Suppressor macrophage treated with lipopolysaccharide for 1 hour (primary cell): Measurements from ENCODE around the gene PIBF1.
"Not testable (repeated sequence)": the region's sequence is repeated elsewhere in the genome, so short reads cannot be mapped to it uniquely, and the experiment has no call there.

ENCODE experiments used
- DNase-seq, 3 donors: peaks; one replicate each; pipeline ENCODE4 v3.0.0-alpha.2; 2020 to 2022

Gene PIBF1

DNA sequence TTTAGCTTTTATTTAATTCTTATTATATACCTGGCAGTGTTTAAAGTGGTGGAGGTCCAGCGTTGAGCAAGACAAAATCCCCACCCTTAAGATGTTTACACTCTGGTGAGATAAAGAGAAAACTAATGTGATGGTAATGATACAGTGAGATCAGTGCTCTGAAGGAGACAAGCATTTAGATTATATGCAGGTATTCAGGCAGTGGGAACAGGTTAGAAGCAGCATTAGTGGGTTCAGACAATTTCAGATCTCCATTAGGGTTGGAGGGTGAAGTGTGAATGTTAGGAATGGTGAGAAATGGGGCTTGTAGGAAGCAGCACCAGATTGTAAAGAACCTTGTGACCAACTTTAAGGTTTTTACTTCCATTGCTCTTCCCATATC, 39.0 kb downstream of the PIBF1 start:
- no peak for DNase-seq

DNA sequence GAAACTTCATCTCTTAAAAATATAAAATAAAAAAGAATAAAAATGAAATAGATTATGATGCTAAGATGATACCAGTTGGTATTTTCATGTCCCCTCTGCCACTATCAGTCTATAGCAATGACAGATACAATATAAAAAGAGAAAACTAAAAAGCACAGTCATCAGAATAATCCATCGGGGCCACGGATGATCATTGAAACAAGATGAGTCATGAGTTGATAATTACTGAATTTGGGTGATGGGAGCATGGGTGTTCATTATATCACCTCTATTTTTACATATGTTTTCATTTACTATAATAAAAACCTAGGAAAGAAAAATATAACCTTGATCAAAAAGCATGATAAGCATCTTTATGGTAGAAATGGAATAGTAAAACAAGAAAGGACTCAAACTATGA, 41.1 kb downstream of the PIBF1 start:
- DNase-seq: no peak

DNA sequence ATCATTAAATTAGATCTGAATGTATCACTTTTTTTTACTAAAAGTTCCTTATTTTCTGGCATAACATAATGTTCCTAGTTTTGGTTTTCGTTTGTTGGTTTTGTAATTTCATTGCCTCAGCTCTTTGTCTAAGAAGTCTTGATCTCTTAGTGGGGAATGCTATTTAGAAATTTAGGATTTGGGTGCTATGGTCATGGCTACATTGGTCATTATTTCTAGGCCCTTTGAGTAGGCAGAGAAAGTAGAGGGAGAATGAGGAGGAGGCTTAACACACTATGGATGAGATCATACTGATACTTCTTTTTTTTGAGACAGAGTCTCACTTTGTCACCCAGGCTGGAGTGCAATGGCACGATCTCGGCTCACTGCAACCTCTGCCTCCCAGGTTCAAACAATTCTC, 41.8 kb downstream of the PIBF1 start:
- peak; percentile 63 to 87 (median 87) for DNase-seq

DNA sequence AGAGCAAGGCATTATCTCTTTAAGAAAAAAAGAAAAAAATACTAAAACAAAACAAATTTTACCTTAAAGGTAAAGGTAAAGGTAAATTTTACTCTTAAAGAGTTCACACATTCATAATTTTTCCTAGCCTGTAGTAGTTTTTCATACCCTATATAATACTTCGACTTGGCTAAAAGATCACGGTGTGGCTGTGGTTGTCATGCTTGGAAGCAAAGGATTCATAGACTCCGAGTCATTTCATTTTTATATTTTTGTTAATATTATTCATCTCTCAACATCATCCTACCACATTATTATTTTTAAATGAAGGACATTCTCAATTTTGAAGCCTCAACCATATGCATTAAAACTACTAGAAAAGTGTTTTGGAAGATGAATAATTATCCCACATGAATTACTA, 52.7 kb downstream of the PIBF1 start:
- no peak for DNase-seq

DNA sequence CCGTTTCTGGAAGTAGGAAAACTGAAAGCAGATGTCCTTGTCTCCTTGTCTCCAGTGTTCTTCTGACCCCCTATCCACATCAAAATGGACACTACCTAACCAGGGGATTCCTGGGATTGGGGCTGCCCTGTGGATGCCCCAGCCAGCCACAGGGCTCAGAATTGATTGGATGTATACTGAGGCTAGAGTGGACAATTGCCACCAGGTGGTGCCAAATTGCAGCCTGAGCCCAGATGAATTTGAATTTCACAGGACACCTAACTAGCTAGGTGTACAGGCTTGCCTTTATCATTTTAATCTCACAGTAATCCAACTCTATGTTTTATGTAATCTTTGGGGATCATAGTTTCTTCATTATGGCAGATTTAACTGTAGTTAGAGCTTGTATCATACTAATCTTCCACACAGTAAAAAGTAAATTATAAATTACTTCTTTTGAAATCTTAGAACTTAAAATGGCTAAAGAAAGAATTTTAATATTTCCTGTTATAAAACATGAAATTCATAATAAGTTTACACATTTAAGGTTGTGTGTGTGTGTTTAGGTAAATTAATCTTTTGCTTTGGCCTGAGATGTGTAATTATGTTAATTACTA, 58.0 kb downstream of the PIBF1 start:
- peak; percentile 38 to 54 (median 46) for DNase-seq

DNA sequence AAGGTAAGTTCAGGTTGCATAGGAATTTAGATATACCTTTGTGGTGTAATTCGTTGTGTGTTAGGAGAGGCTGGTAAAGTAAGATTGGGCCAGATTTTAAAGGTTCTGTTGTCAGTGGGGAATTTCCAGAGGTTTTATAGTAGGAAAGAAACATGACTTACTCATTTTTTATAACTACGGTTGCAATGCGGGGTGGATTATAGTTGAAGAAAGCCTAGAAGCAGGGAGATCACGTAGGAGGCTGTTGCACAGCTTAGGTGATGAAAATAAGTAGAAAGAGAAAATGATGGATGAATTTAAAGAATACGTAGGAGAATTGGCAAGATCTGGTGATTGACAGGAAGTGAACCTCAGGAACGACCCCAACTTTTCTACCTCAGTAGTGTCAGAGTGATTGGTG, 61.1 kb downstream of the PIBF1 start:
- DNase-seq: no peak

DNA sequence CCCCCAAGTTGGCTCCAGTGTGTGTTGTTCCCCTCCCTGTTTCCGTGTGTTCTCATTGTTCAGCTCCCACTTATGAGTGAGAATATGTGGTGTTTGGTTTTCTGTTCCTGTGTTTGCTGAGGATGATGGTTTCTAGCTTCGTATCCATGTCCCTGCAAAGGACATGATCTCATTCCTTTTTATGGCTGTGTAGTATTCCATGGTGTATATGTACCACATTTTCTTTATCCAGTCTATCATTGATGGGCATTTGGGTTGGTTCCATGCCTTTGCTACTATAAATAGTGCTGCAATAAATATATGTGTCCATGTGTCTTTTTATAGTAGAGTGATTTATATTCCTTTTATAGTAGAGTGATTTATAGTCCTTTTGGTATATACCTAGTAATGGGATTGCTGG, 63.2 kb downstream of the PIBF1 start:
- DNase-seq: not testable (repeated sequence)

DNA sequence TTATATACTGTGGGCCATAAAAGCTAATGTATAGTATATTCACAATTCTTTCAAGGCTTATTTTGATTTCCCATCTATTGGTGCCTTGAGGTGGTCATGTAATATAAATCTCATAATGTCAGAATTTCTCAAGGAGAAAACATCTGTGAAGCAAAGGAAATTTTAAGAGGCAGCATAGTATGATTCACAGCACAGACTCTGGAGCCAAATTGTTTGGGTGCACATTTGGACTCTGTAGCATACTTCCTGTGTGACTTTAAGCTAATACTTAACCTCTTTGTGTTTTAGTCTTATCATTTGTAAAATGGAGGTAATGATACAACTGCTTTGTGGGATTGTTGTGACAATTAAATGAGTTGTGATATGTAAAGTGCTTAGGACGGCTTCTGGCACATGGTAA, 67.6 kb downstream of the PIBF1 start:
- DNase-seq: no peak

DNA sequence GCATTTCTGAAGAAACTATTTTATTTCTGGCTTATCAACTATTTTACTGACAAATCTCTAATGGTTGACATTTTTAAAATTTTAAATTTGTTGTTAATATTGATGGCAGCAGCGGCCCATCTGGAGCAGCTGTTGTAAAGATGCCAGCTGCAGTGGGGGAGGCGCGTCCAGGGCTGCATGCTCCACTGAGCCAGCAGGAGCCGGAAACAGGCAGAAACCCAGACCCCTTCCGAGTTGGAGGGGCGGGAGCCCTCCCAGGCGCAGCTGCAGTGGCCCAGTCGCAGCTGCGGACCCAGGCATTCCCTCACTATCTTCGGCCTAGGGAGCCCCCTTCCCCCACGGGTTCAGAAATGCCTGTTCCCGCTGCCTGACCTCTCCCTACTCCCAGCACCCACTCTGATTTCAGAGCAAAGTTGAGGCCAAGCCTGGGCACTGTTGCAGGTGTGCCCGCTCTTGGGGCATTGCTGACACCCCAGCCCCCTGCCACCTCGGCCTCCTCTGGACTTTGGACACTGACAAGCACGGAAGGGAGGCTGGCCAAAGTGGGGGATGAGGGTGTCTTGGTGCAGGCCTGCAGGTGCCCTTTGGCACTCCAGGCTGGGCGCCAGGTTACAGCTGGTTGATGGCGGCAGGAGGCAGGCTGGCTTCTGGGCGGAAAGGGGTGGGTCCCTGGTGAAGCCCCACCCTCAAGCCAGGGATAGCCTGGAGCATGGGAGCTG, 69.2 kb downstream of the PIBF1 start:
- DNase-seq: no peak

DNA sequence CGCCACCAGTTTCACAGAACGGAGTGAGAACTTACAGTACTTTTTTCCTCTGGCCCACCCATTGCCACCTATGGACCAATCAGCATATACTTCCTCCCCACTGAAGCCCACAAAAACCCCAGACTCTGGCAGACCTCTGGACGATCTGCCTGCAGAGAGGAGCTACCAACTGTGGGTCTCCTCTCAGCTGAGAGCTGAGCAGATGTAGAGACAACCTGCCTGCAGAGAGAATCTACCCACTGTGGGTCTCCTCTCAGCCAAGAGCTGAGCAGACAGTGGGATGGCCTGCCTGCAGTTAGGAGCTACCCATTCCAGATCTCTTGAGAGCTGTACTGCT, 69.7 kb downstream of the PIBF1 start:
- no peak for DNase-seq

DNA sequence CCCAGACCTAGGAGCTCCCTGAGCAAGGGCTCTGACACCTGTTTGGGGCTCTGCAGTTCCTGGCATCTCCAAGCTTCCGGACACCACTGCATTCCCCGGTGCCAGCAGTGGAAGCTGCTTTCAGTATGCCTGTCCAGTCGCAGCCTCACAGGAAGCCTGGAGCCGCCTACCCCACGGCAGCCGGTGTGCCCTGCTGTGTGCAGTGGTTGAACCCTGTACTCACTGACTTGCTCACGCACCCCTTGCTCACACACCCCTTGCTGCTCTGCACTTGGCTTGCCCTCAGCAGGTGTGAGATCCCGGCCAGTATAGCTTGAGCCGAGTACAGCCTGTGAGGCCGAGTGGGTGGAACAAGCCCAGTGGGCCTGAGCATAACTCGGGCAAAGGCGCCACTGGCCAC, 70.3 kb downstream of the PIBF1 start:
- DNase-seq: no peak

DNA sequence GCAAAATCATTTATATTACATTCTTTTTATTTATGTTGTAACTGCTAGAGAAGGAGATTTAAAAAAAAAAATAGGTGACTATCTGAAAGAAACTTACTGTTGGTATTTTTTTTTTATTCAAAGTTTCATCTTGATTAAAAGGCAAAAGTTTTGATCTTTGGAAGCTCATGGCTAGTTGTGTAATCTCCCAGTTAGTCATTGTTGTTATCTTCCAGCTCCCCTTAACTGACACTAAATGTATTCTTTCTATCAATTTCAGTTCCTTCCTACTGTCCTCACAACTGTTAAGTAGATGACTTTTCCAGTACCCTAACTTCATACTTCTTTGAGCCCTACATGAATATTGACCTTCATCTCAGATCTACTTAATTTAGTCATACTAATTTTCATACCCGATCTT, 71.1 kb downstream of the PIBF1 start:
- DNase-seq: no peak

DNA sequence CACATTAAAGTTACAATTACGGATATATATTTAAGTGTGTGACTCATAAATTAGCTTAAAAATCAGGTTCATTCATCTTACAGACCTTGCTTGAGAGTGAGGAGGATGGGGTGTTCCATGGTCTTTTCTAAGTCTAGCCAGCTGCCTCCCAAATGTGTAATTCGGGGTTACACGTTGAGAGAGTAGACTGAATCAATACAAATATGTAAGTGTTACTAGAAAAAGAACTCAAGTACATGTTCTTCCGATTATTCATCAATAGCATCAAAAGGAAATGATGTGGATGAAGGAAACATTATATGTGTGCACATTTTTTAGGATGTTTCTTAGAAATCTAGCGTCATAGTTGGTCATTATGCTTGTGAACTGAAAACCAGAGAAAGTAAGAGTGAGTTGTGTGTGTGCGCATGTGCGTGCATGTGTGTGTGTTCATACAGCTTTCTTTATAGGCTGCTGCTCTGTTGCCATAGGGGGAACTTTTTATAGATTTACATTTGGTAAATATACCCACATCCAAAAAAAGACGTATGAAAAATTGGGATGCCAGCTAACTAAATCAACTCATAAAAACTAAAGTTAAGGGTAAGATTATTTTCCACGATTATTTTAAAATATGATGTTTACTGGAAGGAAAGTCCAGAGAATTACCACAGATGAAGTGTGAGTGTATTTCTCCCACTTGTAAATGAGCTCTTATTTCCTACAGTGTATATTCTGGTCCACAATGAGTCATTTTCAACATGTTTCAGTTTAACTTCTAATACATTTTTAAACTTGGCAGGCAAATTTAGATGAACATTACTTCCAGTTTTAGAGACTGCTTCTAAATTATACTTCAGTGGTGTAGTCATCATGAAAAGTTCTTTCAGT, 82.4 kb downstream of the PIBF1 start:
- DNase-seq: peak in 2 of 3 donors; percentile 2 to 45

DNA sequence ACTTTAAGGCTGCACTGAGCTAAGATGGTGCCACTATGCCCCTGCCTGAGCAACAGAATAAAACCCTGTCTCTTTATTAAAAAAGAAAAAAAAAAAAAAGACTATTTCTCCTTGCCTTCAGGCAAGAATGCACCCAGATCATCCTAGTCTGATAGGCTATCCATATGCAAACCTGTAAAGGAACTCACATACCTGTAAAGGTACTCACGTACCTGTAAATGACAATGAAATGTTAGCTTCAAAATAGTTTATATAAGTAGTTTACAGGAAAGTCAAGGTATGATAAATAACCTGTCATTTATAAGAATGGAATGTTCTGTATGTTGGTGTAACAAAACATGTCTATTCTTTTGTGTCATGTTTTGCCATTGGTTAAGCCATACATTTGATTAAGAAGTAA, 86.3 kb downstream of the PIBF1 start:
- DNase-seq: no peak

DNA sequence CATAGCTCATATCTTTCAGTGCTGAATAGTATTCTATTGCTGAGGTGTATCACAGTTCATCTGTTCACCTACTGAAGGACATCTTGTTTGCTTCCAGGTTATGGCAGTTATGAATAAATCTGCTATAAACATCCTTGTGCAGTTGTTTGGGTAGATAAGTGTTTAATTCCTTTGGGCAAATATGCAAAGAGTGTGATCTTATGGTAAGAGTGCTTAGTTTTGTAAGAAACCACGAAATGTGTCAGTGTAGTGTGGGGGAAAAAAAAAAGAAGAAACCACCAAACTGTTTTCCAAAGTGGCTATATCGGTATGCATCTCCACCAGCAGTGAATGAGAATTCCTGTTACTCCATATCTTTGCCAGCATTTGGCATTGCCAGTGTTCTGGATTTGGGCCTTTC, 93.3 kb downstream of the PIBF1 start:
- DNase-seq: no peak

DNA sequence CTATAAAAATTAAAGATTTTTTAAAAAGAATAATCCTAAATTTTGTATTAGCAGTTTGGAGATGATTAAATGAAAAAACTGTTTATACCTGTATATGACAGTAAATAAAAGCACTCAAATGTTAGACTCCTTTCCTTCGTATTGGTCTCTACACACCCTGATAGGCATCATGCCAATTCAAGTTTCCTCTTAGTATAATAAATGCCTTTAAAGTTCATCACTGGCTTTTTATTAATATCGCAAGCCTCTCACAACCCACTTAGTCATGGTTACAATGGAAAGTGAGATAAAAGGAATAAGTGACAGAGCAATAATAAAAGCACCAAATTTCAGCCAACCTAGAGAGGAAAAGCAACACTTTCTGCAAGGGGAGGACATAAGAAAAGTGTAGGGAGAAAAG, 102.2 kb downstream of the PIBF1 start:
- DNase-seq: no peak

DNA sequence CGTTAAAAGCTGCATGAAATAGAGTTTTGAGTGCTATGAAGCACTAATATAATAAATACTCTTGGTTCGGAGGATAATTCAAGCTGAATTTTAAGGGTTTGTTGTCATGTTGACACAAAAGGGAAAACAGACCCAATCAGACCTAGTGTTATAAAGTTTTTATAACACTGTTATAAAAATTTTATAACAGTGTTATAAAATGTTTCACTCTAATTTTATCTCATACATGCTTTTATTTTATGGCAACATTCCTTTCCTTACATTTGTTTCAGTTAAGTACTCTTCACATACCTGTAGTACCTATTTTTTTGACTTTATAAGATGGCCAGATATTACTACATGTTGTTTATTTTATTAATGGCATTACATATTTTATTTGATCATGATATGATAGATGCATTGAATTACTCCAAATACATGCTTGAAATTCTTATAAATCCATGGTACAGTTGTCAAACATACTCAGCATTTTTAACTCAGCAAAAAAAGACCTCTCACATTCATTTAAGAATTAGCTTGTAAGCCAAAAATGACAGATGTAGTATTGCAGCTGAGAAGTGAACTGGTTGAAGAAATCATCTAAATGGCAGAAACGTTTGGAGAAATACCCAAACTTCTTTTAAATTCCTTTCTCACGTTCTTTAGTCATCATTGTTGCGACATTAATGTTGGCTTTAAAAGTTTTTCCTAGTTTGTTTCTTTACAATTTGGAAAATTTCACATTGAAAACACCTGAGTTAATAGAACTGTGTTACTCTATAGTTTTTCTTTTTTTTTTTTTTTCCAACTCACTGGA, 104.5 kb downstream of the PIBF1 start:
- peak in 1 of 3 donors; percentile 19 for DNase-seq

DNA sequence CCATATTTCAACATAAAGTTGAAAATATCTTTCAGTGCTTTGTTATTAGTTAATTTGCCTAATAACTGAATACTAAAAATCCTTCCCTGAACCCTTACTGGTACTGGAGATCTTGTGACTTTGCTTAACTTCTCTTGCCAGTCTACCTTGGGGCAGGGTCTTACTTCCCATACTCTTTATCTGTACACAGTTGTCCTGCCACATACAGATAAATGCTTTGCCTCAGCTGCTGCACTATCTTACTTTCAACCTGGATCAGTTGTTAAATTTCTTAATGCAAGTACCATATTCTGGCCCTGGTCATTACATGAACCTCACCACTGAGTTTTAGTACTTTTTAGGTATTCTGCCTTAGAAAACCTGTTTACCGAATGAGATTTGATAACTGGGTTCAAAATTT, 107.6 kb downstream of the PIBF1 start:
- DNase-seq: no peak

DNA sequence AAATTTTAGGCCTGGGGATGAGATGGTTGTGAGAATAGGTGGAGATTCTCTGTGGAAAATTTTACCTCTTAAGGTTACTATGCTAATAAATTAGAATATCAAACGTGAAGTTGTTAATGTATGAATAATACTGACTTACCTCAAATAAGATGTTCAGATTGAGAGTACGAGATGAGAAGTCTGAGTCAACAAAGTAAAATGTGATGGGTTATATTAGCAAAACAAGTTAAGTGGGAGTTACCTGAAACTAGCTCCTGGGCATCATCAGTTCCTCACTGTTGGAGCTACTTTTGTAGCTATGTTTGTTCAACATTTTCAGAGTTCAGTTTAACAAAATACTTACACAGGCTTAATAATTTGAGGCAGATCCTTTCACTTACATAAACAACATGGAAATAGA, 108.6 kb downstream of the PIBF1 start:
- no peak for DNase-seq

DNA sequence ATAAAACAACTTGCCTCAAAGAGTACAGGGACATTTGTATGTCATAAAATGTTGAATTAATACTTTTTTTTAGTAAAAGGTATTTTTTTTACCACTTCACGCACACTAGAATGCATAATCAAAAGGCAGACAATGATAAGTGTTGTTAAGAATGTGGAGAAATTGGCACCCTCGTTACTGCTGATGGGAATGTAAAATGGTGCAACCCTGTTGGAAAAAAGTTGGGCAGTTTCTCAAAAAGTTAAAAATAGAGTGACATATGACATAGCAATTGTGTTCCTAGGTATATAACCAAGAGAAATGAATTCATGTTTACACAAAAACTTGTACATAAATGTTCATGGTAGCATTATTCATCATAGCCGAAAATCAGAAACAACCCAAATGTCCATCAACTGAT, 109.5 kb downstream of the PIBF1 start:
- no peak for DNase-seq

DNA sequence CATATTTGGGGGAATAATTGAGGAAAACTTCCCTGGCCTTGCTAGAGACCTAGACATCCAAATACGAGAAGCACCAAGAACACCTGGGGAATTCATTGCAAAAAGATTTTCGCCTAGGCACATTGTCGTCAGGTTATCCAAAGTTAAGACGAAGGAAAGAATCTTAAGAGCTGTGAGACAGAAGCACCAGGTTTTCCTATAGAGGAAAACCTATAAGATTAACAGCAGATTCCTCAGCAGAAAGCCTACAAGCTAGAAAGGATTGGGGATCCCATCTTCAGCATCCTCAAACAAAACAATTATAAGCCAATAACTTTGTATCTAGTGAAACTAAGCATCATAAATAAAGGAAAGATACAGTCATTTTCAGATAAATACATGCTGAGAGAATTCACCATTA, 114.9 kb downstream of the PIBF1 start:
- DNase-seq: no peak

DNA sequence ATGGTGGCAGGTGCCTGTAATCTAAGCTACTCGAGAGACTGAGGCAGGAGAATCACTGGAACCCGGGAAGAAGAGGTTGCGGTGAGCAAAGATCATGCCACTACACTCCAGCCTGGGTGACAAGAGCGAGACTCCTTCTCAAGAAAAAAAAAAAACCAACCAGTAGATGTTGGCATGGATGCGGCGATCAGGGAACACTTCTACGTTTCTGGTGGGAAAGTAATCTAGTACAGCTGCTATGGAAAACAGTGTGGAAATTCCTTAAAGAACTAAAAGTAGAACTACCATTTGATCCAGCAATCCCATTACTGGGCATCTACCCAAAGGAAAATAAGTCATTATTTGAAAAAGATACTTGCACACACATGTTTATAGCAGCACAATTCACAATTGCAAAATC, 119.6 kb downstream of the PIBF1 start:
- not testable (repeated sequence) for DNase-seq

DNA sequence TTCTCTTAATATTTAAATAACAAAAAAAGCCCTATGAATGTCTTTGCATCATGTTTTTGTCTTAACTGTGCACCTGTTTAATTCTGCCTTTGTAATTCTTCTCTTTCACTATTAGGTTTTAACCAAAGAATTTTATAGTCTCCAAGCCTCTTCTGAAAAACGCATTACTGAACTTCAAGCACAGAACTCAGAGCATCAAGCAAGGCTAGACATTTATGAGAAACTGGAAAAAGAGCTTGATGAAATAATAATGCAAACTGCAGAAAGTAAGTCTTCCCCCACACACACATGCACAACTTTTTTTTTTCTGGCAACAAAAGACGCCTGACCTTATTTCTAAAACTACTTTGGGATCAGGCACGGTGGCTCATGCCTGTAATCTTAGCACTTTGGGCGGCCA, 126.5 kb downstream of the PIBF1 start:
- no peak for DNase-seq
